A673 (cell line): ENCODE data around the gene OR6M1.

ENCODE experiments used
- CTCF ChIP-seq: fragments of 300-800, 200-600 bp; sonication (generic); conservative IDR thresholded peaks from 2 replicates; pipeline ENCODE4 v1.5.1; 2017; ENCODE audit warnings: low read depth, mild to moderate bottlenecking, antibody characterized with exemption, low read length, moderate library complexity, mixed read lengths
- EZH2 ChIP-seq: fragments of 200-600 bp; sonication (generic); IDR thresholded peaks from 2 replicates; pipeline ENCODE4 v1.6.1; 2017; ENCODE audit warnings: borderline replicate concordance, low read depth, mild to moderate bottlenecking, mixed read lengths, antibody characterized with exemption, low read length; ENCODE audit not compliant: poor library complexity, severe bottlenecking

- TF ChIP-seq CTCF (no peak), EZH2 (no peak)
Observed at GRCh38 chr11:123801765-123802164, 4.4 kb downstream of the OR6M1 start.
